HepG2 (cell line): ENCODE data around the gene HSF4. TPM values are rescaled to one million over a fixed set of nuclear protein-coding genes. Genes with fewer than 3 reads are reported as not detected.

Experiments
- AGO1 ChIP-seq: fragments of 200-400 bp; formaldehyde crosslinking; IDR thresholded peaks from 2 replicates; pipeline ENCODE4 v1.6.1; 2017; ENCODE audit warnings: mild to moderate bottlenecking, low read depth, low read length, moderate library complexity; ENCODE audit not compliant: poor library complexity, severe bottlenecking
- ARID4A ChIP-seq: sonication (generic); formaldehyde crosslinking; IDR thresholded peaks from 2 replicates; pipeline ENCODE4 v1.5.0; 2020; ENCODE audit warnings: mild to moderate bottlenecking, missing genetic modification reagents, borderline replicate concordance
- ATF7 ChIP-seq, 2 experiments: fragments of 450-650 bp in 1 of 2; sonication (generic) in 1 of 2; formaldehyde crosslinking in 1 of 2; IDR thresholded peaks; 2 replicates each; pipeline versions ENCODE4 v1.4.0 to v1.6.1; 2016 to 2020; ENCODE audit warnings: antibody characterized with exemption in 1 of 2, mild to moderate bottlenecking in 1 of 2, missing genetic modification reagents in 1 of 2
- ELF1 ChIP-seq: sonication (generic); formaldehyde crosslinking; IDR thresholded peaks from 2 replicates; pipeline ENCODE4 v1.4.0; 2020; ENCODE audit warnings: missing genetic modification reagents
- HDAC2 ChIP-seq: sonication (generic); formaldehyde crosslinking; IDR thresholded peaks from 2 replicates; pipeline ENCODE4 v1.4.0; 2020; ENCODE audit warnings: missing genetic modification reagents
- KAT7 ChIP-seq: IDR thresholded peaks from 2 replicates; pipeline ENCODE4 v1.6.1; 2018; ENCODE audit warnings: borderline replicate concordance, missing compliant biosample characterization
- KDM5B ChIP-seq: sonication (generic); formaldehyde crosslinking; IDR thresholded peaks from 2 replicates; pipeline ENCODE4 v1.4.0; 2020; ENCODE audit warnings: missing genetic modification reagents, mild to moderate bottlenecking, borderline replicate concordance
- KDM6A ChIP-seq: IDR thresholded peaks from 2 replicates; pipeline ENCODE4 v1.6.1; 2016; ENCODE audit warnings: low read depth
- KMT2A ChIP-seq: sonication (generic); formaldehyde crosslinking; IDR thresholded peaks from 2 replicates; pipeline ENCODE4 v1.4.0; 2020; ENCODE audit warnings: missing genetic modification reagents
- PPARG ChIP-seq: conservative IDR thresholded peaks from 2 replicates; pipeline ENCODE4 v1.6.1; 2016; ENCODE audit warnings: missing biosample characterization, missing genetic modification reagents
- SAP130 ChIP-seq: IDR thresholded peaks from 2 replicates; pipeline ENCODE4 v1.6.1; 2016; ENCODE audit warnings: low read depth
- SRSF9 ChIP-seq: fragments of 200-400 bp; formaldehyde crosslinking; IDR thresholded peaks from 2 replicates; pipeline ENCODE4 v1.6.1; 2018; ENCODE audit warnings: borderline replicate concordance, mild to moderate bottlenecking, low read depth, low read length; ENCODE audit not compliant: insufficient read depth, poor library complexity, severe bottlenecking
- SUZ12 ChIP-seq: fragments of 150-350 bp; IDR thresholded peaks from 2 replicates; pipeline ENCODE4 v1.6.1; 2014; ENCODE audit warnings: low read depth, low read length
- THAP8 ChIP-seq: sonication (generic); formaldehyde crosslinking; IDR thresholded peaks from 2 replicates; pipeline ENCODE4 v1.5.1; 2020; ENCODE audit warnings: missing genetic modification reagents, mild to moderate bottlenecking, borderline replicate concordance
- ZFP36L2 ChIP-seq: sonication (generic); formaldehyde crosslinking; IDR thresholded peaks from 2 replicates; pipeline ENCODE4 v1.4.0; 2020; ENCODE audit warnings: missing genetic modification reagents
- ZNF207 ChIP-seq: fragments of 450-650 bp; IDR thresholded peaks from 2 replicates; pipeline ENCODE4 v1.6.1; 2016; ENCODE audit warnings: antibody characterized with exemption, borderline replicate concordance
- ZNF232 ChIP-seq: sonication (generic); formaldehyde crosslinking; IDR thresholded peaks from 2 replicates; pipeline ENCODE4 v1.4.0; 2020; ENCODE audit warnings: missing genetic modification reagents, borderline replicate concordance
- ZNF382 ChIP-seq: sonication (generic); formaldehyde crosslinking; IDR thresholded peaks from 2 replicates; pipeline ENCODE4 v1.5.0; 2020; ENCODE audit warnings: missing genetic modification reagents, mild to moderate bottlenecking, borderline replicate concordance
- ZNF431 ChIP-seq: sonication (generic); formaldehyde crosslinking; IDR thresholded peaks from 2 replicates; pipeline ENCODE4 v1.9.0; 2022; ENCODE audit warnings: missing genetic modification reagents, low read depth, mild to moderate bottlenecking, borderline replicate concordance
- ZNF562 ChIP-seq: sonication (generic); formaldehyde crosslinking; IDR thresholded peaks from 2 replicates; pipeline ENCODE4 v1.8.0; 2022; ENCODE audit warnings: missing genetic modification reagents, borderline replicate concordance
- ZNF614 ChIP-seq: IDR thresholded peaks from 2 replicates; pipeline ENCODE4 v1.6.1; 2018; ENCODE audit warnings: missing biosample characterization, missing genetic modification reagents, inconsistent platforms, borderline replicate concordance
- ZNF616 ChIP-seq: sonication (generic); formaldehyde crosslinking; IDR thresholded peaks from 2 replicates; pipeline ENCODE4 v1.5.0; 2020; ENCODE audit warnings: low read depth, mild to moderate bottlenecking, missing genetic modification reagents
- polyA plus RNA-seq, 8 experiments: library from polyadenylated mRNA; depleted of rRNA in 3 of 8; stranded (reverse) in 7 of 8; unstranded in 1 of 8; fragments of >200 nt; fragmentation: Illumina TruSeq in 4 of 8; extraction: Trizol in 4 of 8; gene quantifications; 2 replicates each; pipeline versions ENCODE4 v1.2.1 to v1.2.3, GENCODE V29; 2011 to 2016; ENCODE audit warnings: low read depth in 4 of 8, missing spikeins in 1 of 8, mixed read lengths in 1 of 8; ENCODE audit not compliant: insufficient read depth in 1 of 8
- total RNA-seq, 5 experiments: library from RNA; depleted of rRNA; stranded (reverse); fragments of >200 nt; fragmentation: Illumina TruSeq; extraction: Trizol; gene quantifications; 2 replicates each; pipeline ENCODE4 v1.2.3, GENCODE V29; 2016; ENCODE audit warnings: low read depth in 1 of 5
- TF ChIP-seq, protein P1 (sequence below): sonication (generic); formaldehyde crosslinking; IDR thresholded peaks from 2 replicates; pipeline ENCODE4 v1.5.0; 2020; ENCODE audit warnings: mild to moderate bottlenecking, missing genetic modification reagents, borderline replicate concordance

Gene HSF4
- total and polyA plus RNA-seq, 2 of the 13 experiments (the other 11 are each of a cell fraction or from before 2014, with no cell fraction given): 3.5 to 16.9 TPM

GRCh38 chr16:67184995-67185650, 20.6 kb downstream of the HSF4 start (continued):
- TF ChIP-seq ARID4A (CRISPR knock-in tag) (peak; percentile 95), KMT2A (no peak; the same call in 1 of the 2 replicates), ZNF562 (CRISPR knock-in tag) (no peak), KAT7 (CRISPR knock-in tag) (no peak), ZNF616 (CRISPR knock-in tag) (peak; percentile 73; the same call in 1 of the 2 replicates), AGO1 (no peak), THAP8 (CRISPR knock-in tag) (no peak), ZFP36L2 (CRISPR knock-in tag) (peak; percentile 96), SAP130 (CRISPR knock-in tag) (peak; percentile 98), ATF7 (IDR thresholded peaks at IDR 0.05) (no peak), ATF7 (CRISPR knock-in tag; IDR thresholded peaks at IDR 0.05) (no peak; the same call in 1 of the 2 replicates), KDM6A (CRISPR knock-in tag) (no peak), HDAC2 (CRISPR knock-in tag) (peak; percentile 96), KDM5B (CRISPR knock-in tag) (peak; percentile 98), ZNF207 (no peak), ZNF232 (peak; percentile 92), SUZ12 (0 out of 2 replicates have a peak, but pooled peaks have one; percentile 8), PPARG (CRISPR knock-in tag) (peak; percentile 88), SRSF9 (no peak), ZNF431 (CRISPR knock-in tag) (peak; percentile 20; the same call in 1 of the 2 replicates), ELF1 (CRISPR knock-in tag) (peak; percentile 67; the same call in 1 of the 2 replicates), ZNF382 (CRISPR knock-in tag) (no peak), ZNF614 (peak; percentile 99)
- TF ChIP-seq, protein P1, sequence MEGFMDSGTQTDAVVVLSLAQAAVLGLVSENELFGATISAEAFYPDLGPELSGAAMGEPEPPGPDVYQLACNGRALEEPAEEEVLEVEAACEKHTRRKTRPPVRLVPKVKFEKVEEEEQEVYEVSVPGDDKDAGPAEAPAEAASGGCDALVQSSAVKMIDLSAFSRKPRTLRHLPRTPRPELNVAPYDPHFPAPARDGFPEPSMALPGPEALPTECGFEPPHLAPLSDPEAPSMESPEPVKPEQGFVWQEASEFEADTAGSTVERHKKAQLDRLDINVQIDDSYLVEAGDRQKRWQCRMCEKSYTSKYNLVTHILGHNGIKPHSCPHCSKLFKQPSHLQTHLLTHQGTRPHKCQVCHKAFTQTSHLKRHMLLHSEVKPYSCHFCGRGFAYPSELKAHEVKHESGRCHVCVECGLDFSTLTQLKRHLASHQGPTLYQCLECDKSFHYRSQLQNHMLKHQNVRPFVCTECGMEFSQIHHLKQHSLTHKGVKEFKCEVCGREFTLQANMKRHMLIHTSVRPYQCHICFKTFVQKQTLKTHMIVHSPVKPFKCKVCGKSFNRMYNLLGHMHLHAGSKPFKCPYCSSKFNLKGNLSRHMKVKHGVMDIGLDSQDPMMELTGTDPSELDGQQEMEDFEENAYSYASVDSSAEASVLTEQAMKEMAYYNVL (CRISPR knock-in tag): peak; percentile 91; the same call in 1 of the 2 replicates
